ENCODE data around the gene IDH2.

- TF ChIP-seq ATF3 (CRISPR knock-in tag; IDR thresholded peaks at IDR 0.05) (no peak), ZNF251 (CRISPR knock-in tag; IDR thresholded peaks at IDR 0.05) (no peak), CCAR2 (optimal IDR thresholded peaks at IDR 0.05; ENCODE audit: low read depth, low read length) (no peak), NR3C1 (CRISPR knock-in tag; IDR thresholded peaks at IDR 0.05) (no peak), ZNF274 (CRISPR knock-in tag; IDR thresholded peaks at IDR 0.05) (no peak), EP300 (IDR thresholded peaks at IDR 0.05; ENCODE audit: low read depth in 2 of 2, low read length in 2 of 2) (no peak), EP300 (CRISPR knock-in tag; IDR thresholded peaks at IDR 0.05; ENCODE audit: borderline replicate concordance) (no peak), SIN3B (IDR thresholded peaks at IDR 0.05; ENCODE audit: low read length) (no peak), ZFP1 (CRISPR knock-in tag; IDR thresholded peaks at IDR 0.05) (no peak), ADNP (CRISPR knock-in tag; IDR thresholded peaks at IDR 0.05) (no peak), ZC3H4 (CRISPR knock-in tag; IDR thresholded peaks at IDR 0.05; ENCODE audit: borderline replicate concordance) (no peak), ATF7 (IDR thresholded peaks at IDR 0.05) (no peak), ATF7 (CRISPR knock-in tag; IDR thresholded peaks at IDR 0.05) (no peak), GTF2F1 (IDR thresholded peaks at IDR 0.05; ENCODE audit: low read length) (no peak)
These were observed 26.6 kb downstream of the IDH2 start for GRCh38 chr15:90075420-90076289.
